H9 (cell line): ENCODE results near the gene CNGA4. TPM values are rescaled to one million over a fixed set of nuclear protein-coding genes. Genes with fewer than 3 reads are reported as not detected.

ENCODE experiments used
- DNase-seq: peaks from one replicate; pipeline ENCODE4 v3.0.0-alpha.2; 2017
- H2AFZ ChIP-seq: one replicate; pipeline ENCODE4 v1.6.1; 2013; ENCODE audit warnings: mild to moderate bottlenecking, low read length, control low read depth, moderate library complexity
- H2AK5ac ChIP-seq: 2 replicates; pipeline ENCODE4 v1.6.1; 2013; ENCODE audit warnings: low read length, control low read depth, mixed read lengths; ENCODE audit not compliant: insufficient read length
- H2BK120ac ChIP-seq: one replicate; pipeline ENCODE4 v1.6.1; 2013; ENCODE audit warnings: low read depth, mild to moderate bottlenecking, low read length, control low read depth, inconsistent platforms; ENCODE audit not compliant: poor library complexity, severe bottlenecking
- H2BK12ac ChIP-seq: 2 replicates; pipeline ENCODE4 v1.6.1; 2013; ENCODE audit warnings: low read length, control low read depth, mixed read lengths, low read depth; ENCODE audit not compliant: insufficient read length
- H2BK15ac ChIP-seq: 2 replicates; pipeline ENCODE4 v1.6.1; 2013; ENCODE audit warnings: low read depth, low read length, control low read depth
- H2BK20ac ChIP-seq: one replicate; pipeline ENCODE4 v1.6.1; 2013; ENCODE audit warnings: low read depth, mild to moderate bottlenecking, low read length, control low read depth, inconsistent platforms; ENCODE audit not compliant: poor library complexity, severe bottlenecking
- H2BK5ac ChIP-seq: 2 replicates; pipeline ENCODE4 v1.6.1; 2013; ENCODE audit warnings: low read length, control low read depth, mixed read lengths; ENCODE audit not compliant: insufficient read length
- H3K14ac ChIP-seq: 2 replicates; pipeline ENCODE4 v1.6.1; 2013; ENCODE audit warnings: low read length, control low read depth; ENCODE audit not compliant: insufficient read depth
- H3K18ac ChIP-seq: 2 replicates; pipeline ENCODE4 v1.6.1; 2013; ENCODE audit warnings: low read depth, mild to moderate bottlenecking, mixed read lengths, low read length, control low read depth; ENCODE audit not compliant: insufficient read length
- H3K23ac ChIP-seq: 2 replicates; pipeline ENCODE4 v1.6.1; 2013; ENCODE audit warnings: low read length, control low read depth, mixed read lengths, low read depth; ENCODE audit not compliant: insufficient read length
- H3K23me2 ChIP-seq: 2 replicates; pipeline ENCODE4 v1.6.1; 2013; ENCODE audit warnings: low read depth, mild to moderate bottlenecking, mixed read lengths, low read length, control low read depth; ENCODE audit not compliant: insufficient read length, poor library complexity, severe bottlenecking
- H3K27ac ChIP-seq: 2 replicates; pipeline ENCODE4 v1.5.1; 2013; ENCODE audit warnings: low read length, control low read depth, mixed read lengths, low read depth; ENCODE audit not compliant: insufficient read length
- H3K27me3 ChIP-seq: 2 replicates; pipeline ENCODE4 v1.6.1; 2013; ENCODE audit warnings: low read length, control low read depth, inconsistent platforms; ENCODE audit not compliant: insufficient read depth
- H3K4ac ChIP-seq: 2 replicates; pipeline ENCODE4 v1.6.1; 2013; ENCODE audit warnings: low read depth, mild to moderate bottlenecking, control low read depth, inconsistent platforms, low read length, moderate library complexity
- H3K4me1 ChIP-seq: 2 replicates; pipeline ENCODE4 v1.6.1; 2013; ENCODE audit warnings: low read length, control low read depth, inconsistent platforms; ENCODE audit not compliant: insufficient read depth
- H3K4me2 ChIP-seq: 2 replicates; pipeline ENCODE4 v1.6.1; 2013; ENCODE audit warnings: low read length, control low read depth, mixed read lengths; ENCODE audit not compliant: insufficient read length, insufficient read depth
- H3K56ac ChIP-seq: 2 replicates; pipeline ENCODE4 v1.6.1; 2013; ENCODE audit warnings: low read depth, mild to moderate bottlenecking, mixed read lengths, low read length, control low read depth; ENCODE audit not compliant: insufficient read length
- H3K79me1 ChIP-seq: 2 replicates; pipeline ENCODE4 v1.6.1; 2013; ENCODE audit warnings: low read depth, mild to moderate bottlenecking, moderate library complexity, low read length, control low read depth, inconsistent platforms; ENCODE audit not compliant: insufficient read depth, poor library complexity, severe bottlenecking
- H3K79me2 ChIP-seq: 2 replicates; pipeline ENCODE4 v1.6.1; 2013; ENCODE audit warnings: low read length, control low read depth, inconsistent platforms; ENCODE audit not compliant: insufficient read depth
- H3K9ac ChIP-seq: 2 replicates; pipeline ENCODE4 v1.6.1; 2013; ENCODE audit warnings: low read length, control low read depth, mixed read lengths; ENCODE audit not compliant: insufficient read length; ENCODE audit errors: extremely low read depth
- H3K9me3 ChIP-seq: one replicate; pipeline ENCODE4 v1.6.1; 2013; ENCODE audit warnings: low read depth, low read length, inconsistent platforms; ENCODE audit not compliant: control insufficient read depth
- H3T11ph ChIP-seq: one replicate; pipeline ENCODE4 v1.6.1; 2013; ENCODE audit warnings: mild to moderate bottlenecking, low read length, control low read depth, inconsistent platforms
- H4K20me1 ChIP-seq: one replicate; pipeline ENCODE4 v1.6.1; 2013; ENCODE audit not compliant: control insufficient read depth, insufficient read length, insufficient read depth
- H4K5ac ChIP-seq: 2 replicates; pipeline ENCODE4 v1.6.1; 2013; ENCODE audit warnings: low read depth, mild to moderate bottlenecking, mixed read lengths, low read length, control low read depth; ENCODE audit not compliant: insufficient read length
- H4K8ac ChIP-seq: replicated peaks from 2 replicates; pipeline ENCODE4 v1.6.1; 2013; ENCODE audit warnings: low read length, control low read depth, mixed read lengths, low read depth; ENCODE audit not compliant: insufficient read length
- H4K91ac ChIP-seq: 2 replicates; pipeline ENCODE4 v1.6.1; 2013; ENCODE audit warnings: low read depth, mild to moderate bottlenecking, moderate library complexity, mixed read lengths, low read length, control low read depth; ENCODE audit not compliant: insufficient read length
- H3K27ac Mint-ChIP-seq, 3 experiments: 2 replicates in 2 of 3; 3 replicates in 1 of 3; pipeline ENCODE4 v1.8.0; 2020 to 2021; ENCODE audit warnings: mixed read lengths in 3 of 3, mild to moderate bottlenecking in 1 of 3, moderate library complexity in 1 of 3
- H3K27me3 Mint-ChIP-seq: 2 replicates; pipeline ENCODE4 v1.8.0; 2021; ENCODE audit warnings: low read depth, mild to moderate bottlenecking, moderate library complexity, mixed read lengths
- H3K36me3 Mint-ChIP-seq, 3 experiments: 2 replicates in 2 of 3; 3 replicates in 1 of 3; pipeline ENCODE4 v1.8.0; 2020 to 2021; ENCODE audit warnings: low read depth in 3 of 3, mixed read lengths in 3 of 3; ENCODE audit not compliant: insufficient read depth in 1 of 3
- H3K4me1 Mint-ChIP-seq, 2 experiments: 2 replicates each; pipeline ENCODE4 v1.8.0; 2020; ENCODE audit warnings: mixed read lengths in 2 of 2
- H3K4me3 Mint-ChIP-seq, 2 experiments: 2 replicates in 1 of 2; 3 replicates in 1 of 2; pipeline ENCODE4 v1.8.0; 2020 to 2021; ENCODE audit warnings: mild to moderate bottlenecking in 2 of 2, mixed read lengths in 2 of 2, moderate library complexity in 1 of 2
- H3K9me3 Mint-ChIP-seq, 2 experiments: 2 replicates in 1 of 2; 3 replicates in 1 of 2; pipeline ENCODE4 v1.8.0; 2020; ENCODE audit warnings: mild to moderate bottlenecking in 2 of 2, mixed read lengths in 2 of 2, moderate library complexity in 1 of 2
- WGBS: extraction: QIAGEN DNeasy Blood & Tissue Kit; methylation state at CpG from one replicate; pipeline ENCODE4 v1.1.7; 2013; ENCODE audit warnings: missing lambda C conversion rate, low lambda C conversion rate, mixed read lengths; ENCODE audit not compliant: insufficient read length; ENCODE audit errors: extremely low coverage; 5-methylcytosine and 5-hydroxymethylcytosine counted together
- total RNA-seq: library from RNA; stranded (reverse); gene quantifications from 2 replicates; pipeline ENCODE4 v1.2.1, GENCODE V29; 2021
- TF ChIP-seq, protein P1 (sequence below): fragments of 200-600 bp; sonication (generic); conservative IDR thresholded peaks from 3 replicates; pipeline ENCODE4 v1.8.0; 2021; ENCODE audit warnings: antibody characterized with exemption, mild to moderate bottlenecking

The CNGA4 gene
- total RNA-seq, 1 experiment from 2014 or later = 0.11 TPM

DNA sequence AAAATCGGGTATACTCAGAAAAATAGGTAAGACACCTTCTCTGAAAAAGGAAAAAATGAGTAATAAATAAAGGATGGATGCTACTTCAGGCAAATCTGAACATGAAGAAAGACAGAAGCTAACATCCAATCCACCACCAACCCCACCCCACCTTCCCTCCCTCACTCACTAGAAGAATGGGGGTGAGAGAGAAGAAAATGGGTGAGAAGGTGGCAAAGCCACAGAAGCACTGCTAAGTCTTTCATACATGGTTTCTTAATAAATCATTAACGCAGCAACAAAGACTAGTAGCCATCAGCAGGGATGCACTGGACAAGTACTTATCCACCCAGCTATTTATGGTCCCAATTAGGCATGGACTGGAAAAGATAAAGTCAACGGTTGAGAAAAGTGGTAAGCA lies 10.4 kb upstream of the CNGA4 start:
- no peak overlapping the region for H4K8ac ChIP-seq
- no peaks in the 10 kb centered on the region for H3K27me3 ChIP-seq
- no peak overlapping the region for H3K14ac ChIP-seq
- no peak overlapping the region for H3T11ph ChIP-seq
- H4K20me1 ChIP-seq = no peaks in the 10 kb centered on the region
- H4K91ac ChIP-seq = no peak overlapping the region
- H3K23me2 ChIP-seq = no peaks in the 10 kb centered on the region
- H3K79me1 ChIP-seq = no peaks in the 10 kb centered on the region
- peaks cover 9% of the 10 kb centered on the region; the same call in 1 of the 2 replicates for H3K79me2 ChIP-seq
- H2BK120ac ChIP-seq = no peak overlapping the region
- H3K36me3 Mint-ChIP-seq = peaks cover under 1 to 8% (median 6%) of the 10 kb centered on the region in 3 experiments; a peak in 4 of 7 replicates
- no peaks in the 10 kb centered on the region for H3K4me1 ChIP-seq
- no peaks in the 10 kb centered on the region for H3K9me3 Mint-ChIP-seq
- no peak overlapping the region for H3K4me2 ChIP-seq
- H3K23ac ChIP-seq = no peak overlapping the region
- H3K18ac ChIP-seq = no peak overlapping the region
- no CpG with 5 or more reads among the region's 3 CpGs for WGBS
- H2AFZ ChIP-seq = no peak overlapping the region
- H3K27ac Mint-ChIP-seq = no peak overlapping the region
- no peak overlapping the region for H3K27ac ChIP-seq
- TF ChIP-seq, protein P1, sequence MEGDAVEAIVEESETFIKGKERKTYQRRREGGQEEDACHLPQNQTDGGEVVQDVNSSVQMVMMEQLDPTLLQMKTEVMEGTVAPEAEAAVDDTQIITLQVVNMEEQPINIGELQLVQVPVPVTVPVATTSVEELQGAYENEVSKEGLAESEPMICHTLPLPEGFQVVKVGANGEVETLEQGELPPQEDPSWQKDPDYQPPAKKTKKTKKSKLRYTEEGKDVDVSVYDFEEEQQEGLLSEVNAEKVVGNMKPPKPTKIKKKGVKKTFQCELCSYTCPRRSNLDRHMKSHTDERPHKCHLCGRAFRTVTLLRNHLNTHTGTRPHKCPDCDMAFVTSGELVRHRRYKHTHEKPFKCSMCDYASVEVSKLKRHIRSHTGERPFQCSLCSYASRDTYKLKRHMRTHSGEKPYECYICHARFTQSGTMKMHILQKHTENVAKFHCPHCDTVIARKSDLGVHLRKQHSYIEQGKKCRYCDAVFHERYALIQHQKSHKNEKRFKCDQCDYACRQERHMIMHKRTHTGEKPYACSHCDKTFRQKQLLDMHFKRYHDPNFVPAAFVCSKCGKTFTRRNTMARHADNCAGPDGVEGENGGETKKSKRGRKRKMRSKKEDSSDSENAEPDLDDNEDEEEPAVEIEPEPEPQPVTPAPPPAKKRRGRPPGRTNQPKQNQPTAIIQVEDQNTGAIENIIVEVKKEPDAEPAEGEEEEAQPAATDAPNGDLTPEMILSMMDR = no peak
- no peak overlapping the region for H3K9ac ChIP-seq
- H2AK5ac ChIP-seq = no peak overlapping the region
- no peak overlapping the region for H3K4me3 Mint-ChIP-seq
- DNase-seq = no peak
- H2BK12ac ChIP-seq = no peak overlapping the region
- peaks cover under 1 to 5% of the 10 kb centered on the region in 2 experiments; a peak in 3 of 4 replicates for H3K4me1 Mint-ChIP-seq
- H3K4ac ChIP-seq = no peak overlapping the region
- no peak overlapping the region for H2BK15ac ChIP-seq
- no peaks in the 10 kb centered on the region for H3K9me3 ChIP-seq
- H2BK20ac ChIP-seq = no peak overlapping the region
- H4K5ac ChIP-seq = no peak overlapping the region
- no peak overlapping the region for H3K56ac ChIP-seq
- no peaks in the 10 kb centered on the region for H3K27me3 Mint-ChIP-seq
- no peak overlapping the region for H2BK5ac ChIP-seq
